H9 (cell line): ENCODE data around the gene CBX3. TPM values are rescaled to one million over a fixed set of nuclear protein-coding genes. Genes with fewer than 3 reads are reported as not detected.
"Not testable (repeated sequence)": the region's sequence is repeated elsewhere in the genome, so short reads cannot be mapped to it uniquely, and the experiment has no call there.

Experiments
- DNase-seq: peaks from one replicate; pipeline ENCODE4 v3.0.0-alpha.2; 2017
- H2AFZ ChIP-seq: one replicate; pipeline ENCODE4 v1.6.1; 2013; ENCODE audit warnings: mild to moderate bottlenecking, low read length, control low read depth, moderate library complexity
- H2AK5ac ChIP-seq: 2 replicates; pipeline ENCODE4 v1.6.1; 2013; ENCODE audit warnings: low read length, control low read depth, mixed read lengths; ENCODE audit not compliant: insufficient read length
- H2BK120ac ChIP-seq: one replicate; pipeline ENCODE4 v1.6.1; 2013; ENCODE audit warnings: low read depth, mild to moderate bottlenecking, low read length, control low read depth, inconsistent platforms; ENCODE audit not compliant: poor library complexity, severe bottlenecking
- H2BK12ac ChIP-seq: 2 replicates; pipeline ENCODE4 v1.6.1; 2013; ENCODE audit warnings: low read length, control low read depth, mixed read lengths, low read depth; ENCODE audit not compliant: insufficient read length
- H2BK15ac ChIP-seq: 2 replicates; pipeline ENCODE4 v1.6.1; 2013; ENCODE audit warnings: low read depth, low read length, control low read depth
- H2BK20ac ChIP-seq: one replicate; pipeline ENCODE4 v1.6.1; 2013; ENCODE audit warnings: low read depth, mild to moderate bottlenecking, low read length, control low read depth, inconsistent platforms; ENCODE audit not compliant: poor library complexity, severe bottlenecking
- H2BK5ac ChIP-seq: 2 replicates; pipeline ENCODE4 v1.6.1; 2013; ENCODE audit warnings: low read length, control low read depth, mixed read lengths; ENCODE audit not compliant: insufficient read length
- H3K14ac ChIP-seq: 2 replicates; pipeline ENCODE4 v1.6.1; 2013; ENCODE audit warnings: low read length, control low read depth; ENCODE audit not compliant: insufficient read depth
- H3K18ac ChIP-seq: 2 replicates; pipeline ENCODE4 v1.6.1; 2013; ENCODE audit warnings: low read depth, mild to moderate bottlenecking, mixed read lengths, low read length, control low read depth; ENCODE audit not compliant: insufficient read length
- H3K23ac ChIP-seq: 2 replicates; pipeline ENCODE4 v1.6.1; 2013; ENCODE audit warnings: low read length, control low read depth, mixed read lengths, low read depth; ENCODE audit not compliant: insufficient read length
- H3K23me2 ChIP-seq: 2 replicates; pipeline ENCODE4 v1.6.1; 2013; ENCODE audit warnings: low read depth, mild to moderate bottlenecking, mixed read lengths, low read length, control low read depth; ENCODE audit not compliant: insufficient read length, poor library complexity, severe bottlenecking
- H3K27ac ChIP-seq: 2 replicates; pipeline ENCODE4 v1.5.1; 2013; ENCODE audit warnings: low read length, control low read depth, mixed read lengths, low read depth; ENCODE audit not compliant: insufficient read length
- H3K27me3 ChIP-seq: 2 replicates; pipeline ENCODE4 v1.6.1; 2013; ENCODE audit warnings: low read length, control low read depth, inconsistent platforms; ENCODE audit not compliant: insufficient read depth
- H3K4ac ChIP-seq: 2 replicates; pipeline ENCODE4 v1.6.1; 2013; ENCODE audit warnings: low read depth, mild to moderate bottlenecking, control low read depth, inconsistent platforms, low read length, moderate library complexity
- H3K4me1 ChIP-seq: 2 replicates; pipeline ENCODE4 v1.6.1; 2013; ENCODE audit warnings: low read length, control low read depth, inconsistent platforms; ENCODE audit not compliant: insufficient read depth
- H3K4me2 ChIP-seq: 2 replicates; pipeline ENCODE4 v1.6.1; 2013; ENCODE audit warnings: low read length, control low read depth, mixed read lengths; ENCODE audit not compliant: insufficient read length, insufficient read depth
- H3K56ac ChIP-seq: 2 replicates; pipeline ENCODE4 v1.6.1; 2013; ENCODE audit warnings: low read depth, mild to moderate bottlenecking, mixed read lengths, low read length, control low read depth; ENCODE audit not compliant: insufficient read length
- H3K79me1 ChIP-seq: 2 replicates; pipeline ENCODE4 v1.6.1; 2013; ENCODE audit warnings: low read depth, mild to moderate bottlenecking, moderate library complexity, low read length, control low read depth, inconsistent platforms; ENCODE audit not compliant: insufficient read depth, poor library complexity, severe bottlenecking
- H3K79me2 ChIP-seq: 2 replicates; pipeline ENCODE4 v1.6.1; 2013; ENCODE audit warnings: low read length, control low read depth, inconsistent platforms; ENCODE audit not compliant: insufficient read depth
- H3K9ac ChIP-seq: 2 replicates; pipeline ENCODE4 v1.6.1; 2013; ENCODE audit warnings: low read length, control low read depth, mixed read lengths; ENCODE audit not compliant: insufficient read length; ENCODE audit errors: extremely low read depth
- H3K9me3 ChIP-seq: one replicate; pipeline ENCODE4 v1.6.1; 2013; ENCODE audit warnings: low read depth, low read length, inconsistent platforms; ENCODE audit not compliant: control insufficient read depth
- H3T11ph ChIP-seq: one replicate; pipeline ENCODE4 v1.6.1; 2013; ENCODE audit warnings: mild to moderate bottlenecking, low read length, control low read depth, inconsistent platforms
- H4K20me1 ChIP-seq: one replicate; pipeline ENCODE4 v1.6.1; 2013; ENCODE audit not compliant: control insufficient read depth, insufficient read length, insufficient read depth
- H4K5ac ChIP-seq: 2 replicates; pipeline ENCODE4 v1.6.1; 2013; ENCODE audit warnings: low read depth, mild to moderate bottlenecking, mixed read lengths, low read length, control low read depth; ENCODE audit not compliant: insufficient read length
- H4K8ac ChIP-seq: replicated peaks from 2 replicates; pipeline ENCODE4 v1.6.1; 2013; ENCODE audit warnings: low read length, control low read depth, mixed read lengths, low read depth; ENCODE audit not compliant: insufficient read length
- H4K91ac ChIP-seq: 2 replicates; pipeline ENCODE4 v1.6.1; 2013; ENCODE audit warnings: low read depth, mild to moderate bottlenecking, moderate library complexity, mixed read lengths, low read length, control low read depth; ENCODE audit not compliant: insufficient read length
- H3K27ac Mint-ChIP-seq, 3 experiments: 2 replicates in 2 of 3; 3 replicates in 1 of 3; pipeline ENCODE4 v1.8.0; 2020 to 2021; ENCODE audit warnings: mixed read lengths in 3 of 3, mild to moderate bottlenecking in 1 of 3, moderate library complexity in 1 of 3
- H3K27me3 Mint-ChIP-seq: 2 replicates; pipeline ENCODE4 v1.8.0; 2021; ENCODE audit warnings: low read depth, mild to moderate bottlenecking, moderate library complexity, mixed read lengths
- H3K36me3 Mint-ChIP-seq, 3 experiments: 2 replicates in 2 of 3; 3 replicates in 1 of 3; pipeline ENCODE4 v1.8.0; 2020 to 2021; ENCODE audit warnings: low read depth in 3 of 3, mixed read lengths in 3 of 3; ENCODE audit not compliant: insufficient read depth in 1 of 3
- H3K4me1 Mint-ChIP-seq, 2 experiments: 2 replicates each; pipeline ENCODE4 v1.8.0; 2020; ENCODE audit warnings: mixed read lengths in 2 of 2
- H3K4me3 Mint-ChIP-seq, 2 experiments: 2 replicates in 1 of 2; 3 replicates in 1 of 2; pipeline ENCODE4 v1.8.0; 2020 to 2021; ENCODE audit warnings: mild to moderate bottlenecking in 2 of 2, mixed read lengths in 2 of 2, moderate library complexity in 1 of 2
- H3K9me3 Mint-ChIP-seq, 2 experiments: 2 replicates in 1 of 2; 3 replicates in 1 of 2; pipeline ENCODE4 v1.8.0; 2020; ENCODE audit warnings: mild to moderate bottlenecking in 2 of 2, mixed read lengths in 2 of 2, moderate library complexity in 1 of 2
- CTCF ChIP-seq: fragments of 200-600 bp; sonication (generic); conservative IDR thresholded peaks from 3 replicates; pipeline ENCODE4 v1.8.0; 2021; ENCODE audit warnings: antibody characterized with exemption, mild to moderate bottlenecking
- WGBS: extraction: QIAGEN DNeasy Blood & Tissue Kit; methylation state at CpG from one replicate; pipeline ENCODE4 v1.1.7; 2013; ENCODE audit warnings: missing lambda C conversion rate, low lambda C conversion rate, mixed read lengths; ENCODE audit not compliant: insufficient read length; ENCODE audit errors: extremely low coverage; 5-methylcytosine and 5-hydroxymethylcytosine counted together
- total RNA-seq: library from RNA; stranded (reverse); gene quantifications from 2 replicates; pipeline ENCODE4 v1.2.1, GENCODE V29; 2021

CBX3 gene
- total RNA-seq, 1 experiment from 2014 or later, result 288 TPM

GRCh38 chr7:26151953-26152781, 49.4 kb upstream of the CBX3 start, which contains the start of gene NFE2L3:
Gene NFE2L3, plus strand, starts transcription at chr7:26152198. Its CDS starts 301 bp downstream, at chr7:26152499.
- H3K27ac ChIP-seq, result peak within 1 kb of the TSS; percentile 94
- WGBS, result no CpG with 5 or more reads among the region's 95 CpGs
- peaks cover 19% of the 10 kb centered on the region for H3K4me1 ChIP-seq
- peak; percentile 87 for DNase-seq
- H2BK120ac ChIP-seq, result no peak within 1 kb of the TSS
- peaks cover 33% of the 10 kb centered on the region for H3K79me2 ChIP-seq
- H3K4me2 ChIP-seq, result peak within 1 kb of the TSS; percentile 59
- H3K56ac ChIP-seq, result no peak within 1 kb of the TSS
- H3K27ac Mint-ChIP-seq, result peak within 1 kb of the TSS; percentile 97 to 100 (median 97); a peak in 6 of 7 replicates
- H3K9me3 Mint-ChIP-seq, result peaks cover 9% of the 10 kb centered on the region in 2 experiments
- H2BK15ac ChIP-seq, result no peak within 1 kb of the TSS
- H2BK12ac ChIP-seq, result no peak within 1 kb of the TSS
- peak within 1 kb of the TSS; percentile 88 for H3K9ac ChIP-seq
- peak within 1 kb of the TSS; percentile 93 to 100 for H3K4me3 Mint-ChIP-seq
- H3K18ac ChIP-seq, result peak within 1 kb of the TSS; percentile 89
- H4K20me1 ChIP-seq, result no peaks in the 10 kb centered on the region
- H4K8ac ChIP-seq, result no peak within 1 kb of the TSS
- no peak within 1 kb of the TSS for H2BK5ac ChIP-seq
- H3K27me3 ChIP-seq, result no peaks in the 10 kb centered on the region
- no peaks in the 10 kb centered on the region for H3K79me1 ChIP-seq
- no peak within 1 kb of the TSS for H2AK5ac ChIP-seq
- H4K5ac ChIP-seq, result no peak within 1 kb of the TSS
- peaks cover 20% of the 10 kb centered on the region for H3K27me3 Mint-ChIP-seq
- peak within 1 kb of the TSS; percentile 83 for H3K14ac ChIP-seq
- H3K4me1 Mint-ChIP-seq, result peaks cover 56 to 62% of the 10 kb centered on the region in 2 experiments
- no peak within 1 kb of the TSS for H4K91ac ChIP-seq
- H3K23me2 ChIP-seq, result peaks cover 11% of the 10 kb centered on the region
- no peaks in the 10 kb centered on the region for H3K9me3 ChIP-seq
- no peak within 1 kb of the TSS for H2BK20ac ChIP-seq
- no peak within 1 kb of the TSS for H3K23ac ChIP-seq
- H2AFZ ChIP-seq, result no peak within 1 kb of the TSS
- H3K36me3 Mint-ChIP-seq, result peaks cover 6 to 33% (median 9%) of the 10 kb centered on the region in 3 experiments; a peak in 6 of 7 replicates
- no peak within 1 kb of the TSS for H3K4ac ChIP-seq
- H3T11ph ChIP-seq, result no peak within 1 kb of the TSS
- peak; percentile 22; the same call in 1 of the 3 replicates for TF ChIP-seq CTCF

- H3K27ac ChIP-seq, result peak overlapping the region; percentile 94
Measured at GRCh38 chr7:26152782-26153240, 48.7 kb upstream of the CBX3 start.

More at GRCh38 chr7:26152782-26153240, 48.7 kb upstream of the CBX3 start:
- Histone ChIP-seq H3K4me1 (peaks cover 22% of the 10 kb centered on the region), H3K4me2 (peak overlapping the region; percentile 59), H3K79me2 (peaks cover 39% of the 10 kb centered on the region), H3K9ac (peak overlapping the region; percentile 88), H3K23me2 (peaks cover 11% of the 10 kb centered on the region), H3K18ac (peak overlapping the region; percentile 89), H3K14ac (peak overlapping the region; percentile 83)
- H3K27me3 ChIP-seq, DNase-seq, H4K91ac ChIP-seq, H4K5ac ChIP-seq, H4K8ac ChIP-seq, H3K4ac ChIP-seq, H3K9me3 ChIP-seq, H2AK5ac ChIP-seq, H3K79me1 ChIP-seq, H2BK5ac ChIP-seq, H3K23ac ChIP-seq, H3K56ac ChIP-seq, H2BK12ac ChIP-seq, H4K20me1 ChIP-seq, H2BK120ac ChIP-seq, H3K9me3 Mint-ChIP-seq, H2BK15ac ChIP-seq, H3T11ph ChIP-seq, H2AFZ ChIP-seq, H2BK20ac ChIP-seq: not testable (repeated sequence)
- Mint-ChIP-seq H3K27me3 (peaks cover 20% of the 10 kb centered on the region), H3K36me3 (peaks cover 0 to 34% (median 2%) of the 10 kb centered on the region in 3 experiments; a peak in 6 of 7 replicates), H3K4me1 (peaks cover 62 to 67% of the 10 kb centered on the region in 2 experiments), H3K4me3 (peak overlapping the region; percentile 93 to 100), H3K27ac (peak overlapping the region; percentile 97 to 100 (median 97))
- no CpG with 5 or more reads among the region's 54 CpGs for WGBS
